Keratinocyte (primary cell): ENCODE results near the gene SNPH.

Experiments used
- EZH2 ChIP-seq: IDR thresholded peaks from one replicate; pipeline ENCODE4 v1.6.1; 2012; ENCODE audit warnings: inconsistent platforms, mild to moderate bottlenecking, low read length, moderate library complexity
- TF ChIP-seq, protein P1 (sequence below), 3 experiments: IDR thresholded peaks in 1 of 3; conservative IDR thresholded peaks in 1 of 3; optimal IDR thresholded peaks in 1 of 3; 2 replicates in 2 of 3; 3 replicates in 1 of 3; pipeline versions ENCODE3 to v1.5.1; 2011; ENCODE audit warnings: low read length in 3 of 3, mild to moderate bottlenecking in 3 of 3, moderate library complexity in 2 of 3, control low read depth in 1 of 3, inconsistent platforms in 1 of 3; ENCODE audit not compliant: insufficient read depth in 2 of 3; ENCODE audit errors: extremely low read depth in 1 of 3

- TF ChIP-seq, protein P1, sequence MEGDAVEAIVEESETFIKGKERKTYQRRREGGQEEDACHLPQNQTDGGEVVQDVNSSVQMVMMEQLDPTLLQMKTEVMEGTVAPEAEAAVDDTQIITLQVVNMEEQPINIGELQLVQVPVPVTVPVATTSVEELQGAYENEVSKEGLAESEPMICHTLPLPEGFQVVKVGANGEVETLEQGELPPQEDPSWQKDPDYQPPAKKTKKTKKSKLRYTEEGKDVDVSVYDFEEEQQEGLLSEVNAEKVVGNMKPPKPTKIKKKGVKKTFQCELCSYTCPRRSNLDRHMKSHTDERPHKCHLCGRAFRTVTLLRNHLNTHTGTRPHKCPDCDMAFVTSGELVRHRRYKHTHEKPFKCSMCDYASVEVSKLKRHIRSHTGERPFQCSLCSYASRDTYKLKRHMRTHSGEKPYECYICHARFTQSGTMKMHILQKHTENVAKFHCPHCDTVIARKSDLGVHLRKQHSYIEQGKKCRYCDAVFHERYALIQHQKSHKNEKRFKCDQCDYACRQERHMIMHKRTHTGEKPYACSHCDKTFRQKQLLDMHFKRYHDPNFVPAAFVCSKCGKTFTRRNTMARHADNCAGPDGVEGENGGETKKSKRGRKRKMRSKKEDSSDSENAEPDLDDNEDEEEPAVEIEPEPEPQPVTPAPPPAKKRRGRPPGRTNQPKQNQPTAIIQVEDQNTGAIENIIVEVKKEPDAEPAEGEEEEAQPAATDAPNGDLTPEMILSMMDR (optimal IDR thresholded peaks at IDR 0.05 in 1 of 3, IDR thresholded peaks at IDR 0.05 in 1 of 3, conservative IDR thresholded peaks at IDR 0.05 in 1 of 3; ENCODE audit: extremely low read depth in 1 of 3, insufficient read depth in 2 of 3, low read length in 3 of 3): no peak
- TF ChIP-seq EZH2: no peak
These were observed 72.7 kb downstream of the SNPH start for GRCh38 chr20:1338801-1339200.
